CD4-positive, CD25-positive, alpha-beta regulatory T cell (primary cell): ENCODE data around the gene LRRK1. TPM values are rescaled to one million over a fixed set of nuclear protein-coding genes. Genes with fewer than 3 reads are reported as not detected.

Experiments used
- ATAC-seq, 2 donors: fragments of 150-1000 bp; cut with Tn5 transposase; one replicate each; pipeline ENCODE4 v1.10.0; 2021; ENCODE audit warnings: low read depth in 2 of 2, moderate number of reproducible peaks in 2 of 2, moderate library complexity in 1 of 2
- DNase-seq, 3 donors: peaks; one replicate each; pipeline versions ENCODE4 v3.0.0 to v3.0.0-alpha.2; 2012 to 2022; ENCODE audit warnings: mixed read lengths in 1 of 3
- H3K27ac ChIP-seq: one replicate; pipeline ENCODE4 v1.7.0; 2013; ENCODE audit warnings: mild to moderate bottlenecking, low read length; ENCODE audit not compliant: insufficient read depth, poor library complexity, severe bottlenecking
- H3K27me3 ChIP-seq: one replicate; pipeline ENCODE4 v1.7.0; 2013; ENCODE audit warnings: low read length; ENCODE audit not compliant: control insufficient read depth, insufficient read depth
- H3K36me3 ChIP-seq: one replicate; pipeline ENCODE4 v1.7.0; 2013; ENCODE audit warnings: mild to moderate bottlenecking, low read length, moderate library complexity; ENCODE audit not compliant: control insufficient read depth, insufficient read depth
- H3K4me1 ChIP-seq: 2 replicates; pipeline ENCODE4 v1.7.0; 2013; ENCODE audit warnings: mild to moderate bottlenecking, low read length; ENCODE audit not compliant: insufficient read depth, control insufficient read depth, poor library complexity, severe bottlenecking
- H3K4me3 ChIP-seq: one replicate; pipeline ENCODE4 v1.7.0; 2013; ENCODE audit warnings: low read depth, mild to moderate bottlenecking, low read length, moderate library complexity
- H3K9me3 ChIP-seq, 2 experiments: 1 replicate in 1 of 2; 2 replicates in 1 of 2; pipeline ENCODE4 v1.7.0; 2013; ENCODE audit warnings: low read length in 2 of 2, mild to moderate bottlenecking in 1 of 2, moderate library complexity in 1 of 2; ENCODE audit not compliant: control insufficient read depth in 2 of 2
- H3K27ac Mint-ChIP-seq, 3 donors: one replicate each; pipeline ENCODE4 v1.8.0; 2020 to 2022; ENCODE audit warnings: mild to moderate bottlenecking in 3 of 3, mixed read lengths in 3 of 3, moderate library complexity in 2 of 3
- H3K27me3 Mint-ChIP-seq: one replicate; pipeline ENCODE4 v1.8.0; 2022; ENCODE audit warnings: mild to moderate bottlenecking, mixed read lengths
- H3K36me3 Mint-ChIP-seq: one replicate; pipeline ENCODE4 v1.8.0; 2020; ENCODE audit warnings: mixed read lengths
- H3K4me1 Mint-ChIP-seq, 4 donors: one replicate each; pipeline ENCODE4 v1.8.0; 2020 to 2022; ENCODE audit warnings: mixed read lengths in 4 of 4, mild to moderate bottlenecking in 1 of 4
- H3K4me3 Mint-ChIP-seq, 4 donors: one replicate each; pipeline ENCODE4 v1.8.0; 2020 to 2022; ENCODE audit warnings: mild to moderate bottlenecking in 4 of 4, mixed read lengths in 4 of 4, moderate library complexity in 3 of 4
- H3K9me3 Mint-ChIP-seq, 7 donors: one replicate each; pipeline ENCODE4 v1.8.0; 2020 to 2022; ENCODE audit warnings: mixed read lengths in 7 of 7, mild to moderate bottlenecking in 3 of 7, moderate library complexity in 2 of 7
- polyA plus RNA-seq, 4 donors: library from polyadenylated mRNA; unstranded; fragments of 300-500 nt; fragmentation: Illumina TruSeq; gene quantifications; one replicate each; pipeline ENCODE4 v1.2.3, GENCODE V29; 2021
- total RNA-seq: library from RNA; stranded (reverse); gene quantifications from one replicate; pipeline ENCODE4 v1.2.3, GENCODE V29; 2022

Gene LRRK1
- total and polyA plus RNA-seq, 5 donors from 2014 or later: 0.06 to 0.17 TPM; not detected in 3

DNA sequence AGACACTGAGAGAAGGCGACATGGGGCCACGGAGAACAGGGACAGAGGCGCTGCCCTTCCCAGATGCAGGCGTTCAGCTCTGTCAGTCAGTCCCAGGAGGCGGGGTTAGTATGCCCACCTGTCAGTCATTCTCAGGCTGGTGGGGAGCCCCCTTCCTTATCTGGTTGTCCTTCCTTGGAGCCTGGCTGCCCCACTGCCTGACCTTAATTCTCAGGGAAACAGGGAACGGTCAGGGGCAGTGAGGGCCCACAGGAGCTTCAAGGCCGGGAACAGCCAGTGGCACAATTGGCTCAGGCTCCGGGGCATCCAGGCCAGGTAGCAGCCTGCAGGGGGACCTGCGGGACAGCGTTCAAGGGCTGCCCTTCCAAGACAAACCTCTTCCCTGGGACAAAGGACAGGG is 199.5 kb downstream of the LRRK1 start:
- Histone ChIP-seq H3K4me1 (no peaks in the 10 kb centered on the region), H3K27me3 (no peaks in the 10 kb centered on the region), H3K4me3 (no peak overlapping the region), H3K9me3 (no peaks in the 10 kb centered on the region), H3K27ac (no peak overlapping the region), H3K36me3 (no peaks in the 10 kb centered on the region)
- Mint-ChIP-seq H3K9me3 (no peaks in the 10 kb centered on the region), H3K36me3 (no peaks in the 10 kb centered on the region), H3K4me1 (peaks cover 0 to 9% (median 0%) of the 10 kb centered on the region in 4 donors), H3K27me3 (no peaks in the 10 kb centered on the region), H3K4me3 (no peak overlapping the region), H3K27ac (no peak overlapping the region)
- DNase-seq (no peak), ATAC-seq (no peak)

DNA sequence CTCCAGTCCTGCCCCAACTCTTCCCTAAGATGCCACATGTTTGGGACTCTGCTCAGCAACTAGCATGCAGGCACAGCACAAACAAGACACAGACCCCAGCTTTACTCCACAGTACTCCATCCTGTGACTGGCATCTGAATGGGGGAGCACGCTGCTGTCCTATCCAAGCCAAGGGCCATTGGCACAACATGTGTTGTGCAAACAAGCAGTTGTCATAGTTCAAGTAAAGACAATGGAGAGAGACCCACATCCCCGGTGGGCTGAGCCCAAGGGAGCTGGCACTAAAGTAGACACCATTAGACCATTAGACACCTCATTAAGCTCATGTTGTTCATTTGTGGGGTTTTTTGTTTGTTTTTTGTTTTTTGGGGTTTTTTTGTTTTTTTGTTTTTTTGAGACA is 200.0 kb downstream of the LRRK1 start:
- Histone ChIP-seq H3K4me3 (no peak overlapping the region), H3K27me3 (no peaks in the 10 kb centered on the region), H3K9me3 (no peaks in the 10 kb centered on the region), H3K36me3 (no peaks in the 10 kb centered on the region), H3K4me1 (no peaks in the 10 kb centered on the region), H3K27ac (no peak overlapping the region)
- H3K4me1 Mint-ChIP-seq: peaks cover 0 to 12% (median 5%) of the 10 kb centered on the region in 4 donors
- DNase-seq (no peak), ATAC-seq (no peak)
- no peak overlapping the region for H3K27ac Mint-ChIP-seq
- no peaks in the 10 kb centered on the region for H3K9me3 Mint-ChIP-seq
- no peak overlapping the region for H3K4me3 Mint-ChIP-seq
- no peaks in the 10 kb centered on the region for H3K36me3 Mint-ChIP-seq
- H3K27me3 Mint-ChIP-seq: no peaks in the 10 kb centered on the region

Other genes starting within 250 kb of the LRRK1 start
- not detected for gene ALDH1A3, start 39.5 kb upstream of the LRRK1 start, total RNA-seq
- gene ALDH1A3, start 39.5 kb upstream of the LRRK1 start, polyA plus RNA-seq: not detected